Measurements from ENCODE around the gene VTA1.
"Not testable (repeated sequence)": the region's sequence is repeated elsewhere in the genome, so short reads cannot be mapped to it uniquely, and the experiment has no call there.

Gene VTA1

DNA sequence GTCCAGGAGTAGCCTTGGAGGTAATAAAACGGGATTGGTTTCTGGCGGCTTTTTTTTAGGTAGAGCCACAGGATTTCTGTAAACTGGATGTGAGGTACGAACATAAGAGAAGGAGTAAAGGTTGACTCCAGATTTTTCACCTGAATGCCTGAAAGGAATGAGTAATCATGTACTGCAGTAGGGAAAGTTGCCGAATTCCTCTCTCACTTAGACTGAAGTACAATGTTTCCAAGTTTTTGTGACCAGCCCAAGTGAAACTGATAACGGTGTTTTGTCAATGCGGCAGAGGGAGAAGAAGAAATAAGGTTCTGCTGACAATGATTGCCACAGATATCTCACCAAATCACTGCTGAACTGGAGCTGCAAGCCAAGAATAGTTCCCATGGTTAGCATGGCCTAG is 75.0 kb downstream of the VTA1 start:
- in situ Hi-C loops (cut with HindIII; ENCODE audit: low sequenced_read_pairs): no loop called here

DNA sequence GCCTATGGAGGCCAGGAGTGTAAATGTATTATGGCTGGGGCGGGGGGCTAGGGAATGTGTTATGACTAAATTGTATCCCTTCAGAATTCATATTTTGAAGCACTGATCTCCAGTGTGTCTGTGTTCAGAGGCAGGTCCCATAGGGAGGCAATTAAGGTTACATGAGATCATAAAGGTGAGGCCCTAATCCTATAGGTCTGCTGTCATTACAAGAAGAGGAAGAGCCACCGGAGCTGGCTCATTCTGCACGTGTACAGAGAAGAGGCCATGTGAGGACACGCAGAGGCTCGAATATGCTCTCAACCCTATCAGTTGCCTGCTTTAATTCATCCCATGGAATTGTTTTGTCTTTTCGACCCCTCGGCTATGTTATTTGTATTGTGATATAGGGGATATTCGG is 76.9 kb downstream of the VTA1 start:
- in situ Hi-C loops (cut with HindIII; ENCODE audit: low sequenced_read_pairs): no loop called here

DNA sequence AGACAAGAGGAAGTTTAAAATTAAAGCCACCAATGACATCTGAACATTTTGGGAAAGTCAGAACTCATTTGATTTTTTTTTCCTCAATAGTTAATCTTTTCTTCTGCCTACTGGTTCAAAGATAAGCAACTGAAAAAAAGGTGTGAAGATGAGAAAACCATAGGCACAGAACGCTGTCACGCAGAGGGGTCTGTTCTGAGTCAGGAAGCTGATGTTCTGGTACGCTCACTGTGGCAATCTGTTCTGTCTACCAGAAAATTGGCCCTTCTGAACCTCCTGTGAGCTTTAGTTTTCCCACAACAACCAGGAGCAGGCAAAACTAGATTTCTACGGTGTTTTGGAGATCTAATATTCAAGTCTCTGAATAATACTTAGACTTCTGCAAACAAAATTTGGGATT is 78.1 kb downstream of the VTA1 start:
- in situ Hi-C loops (cut with HindIII; ENCODE audit: low sequenced_read_pairs): no loop called here

DNA sequence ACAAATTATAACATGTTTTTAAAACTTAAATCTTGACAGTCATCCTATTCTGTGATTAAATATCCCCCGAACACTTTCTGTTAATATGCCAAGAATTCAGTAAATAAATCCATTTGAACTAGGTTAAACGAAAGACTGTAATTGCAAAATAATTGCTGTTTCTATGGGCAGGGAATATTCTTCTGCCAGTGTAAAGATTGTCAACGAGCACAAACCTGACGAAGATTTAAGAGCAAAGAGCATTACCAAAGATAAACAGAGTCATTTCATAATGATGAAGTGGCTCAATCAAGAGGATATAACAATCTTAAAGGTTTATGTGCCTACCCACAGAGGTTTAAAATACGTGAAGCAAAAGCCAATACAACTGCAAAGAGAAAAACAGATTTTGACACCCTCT is 78.5 kb downstream of the VTA1 start:
- in situ Hi-C loops (cut with HindIII; ENCODE audit: low sequenced_read_pairs): no loop called here

DNA sequence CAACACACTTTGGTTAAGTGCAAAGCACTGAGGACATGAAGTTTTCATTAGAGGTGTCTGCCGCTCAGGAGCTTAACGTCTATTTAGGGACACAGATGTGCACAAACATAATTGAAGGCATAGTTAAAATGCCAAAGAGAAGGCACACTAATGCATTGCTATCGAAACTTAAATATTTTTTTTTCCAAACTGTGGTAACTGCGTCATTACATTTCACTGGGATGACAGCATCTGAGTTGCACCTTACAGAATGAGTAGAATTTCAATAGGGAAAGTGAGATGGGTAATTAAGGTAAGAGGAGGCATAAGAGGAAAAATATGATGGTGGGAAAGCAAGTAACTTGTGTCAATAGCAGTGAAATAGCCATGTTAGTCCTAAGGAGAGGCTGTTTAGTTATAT is 79.7 kb downstream of the VTA1 start:
- in situ Hi-C loops (cut with HindIII; ENCODE audit: low sequenced_read_pairs): no loop called here

DNA sequence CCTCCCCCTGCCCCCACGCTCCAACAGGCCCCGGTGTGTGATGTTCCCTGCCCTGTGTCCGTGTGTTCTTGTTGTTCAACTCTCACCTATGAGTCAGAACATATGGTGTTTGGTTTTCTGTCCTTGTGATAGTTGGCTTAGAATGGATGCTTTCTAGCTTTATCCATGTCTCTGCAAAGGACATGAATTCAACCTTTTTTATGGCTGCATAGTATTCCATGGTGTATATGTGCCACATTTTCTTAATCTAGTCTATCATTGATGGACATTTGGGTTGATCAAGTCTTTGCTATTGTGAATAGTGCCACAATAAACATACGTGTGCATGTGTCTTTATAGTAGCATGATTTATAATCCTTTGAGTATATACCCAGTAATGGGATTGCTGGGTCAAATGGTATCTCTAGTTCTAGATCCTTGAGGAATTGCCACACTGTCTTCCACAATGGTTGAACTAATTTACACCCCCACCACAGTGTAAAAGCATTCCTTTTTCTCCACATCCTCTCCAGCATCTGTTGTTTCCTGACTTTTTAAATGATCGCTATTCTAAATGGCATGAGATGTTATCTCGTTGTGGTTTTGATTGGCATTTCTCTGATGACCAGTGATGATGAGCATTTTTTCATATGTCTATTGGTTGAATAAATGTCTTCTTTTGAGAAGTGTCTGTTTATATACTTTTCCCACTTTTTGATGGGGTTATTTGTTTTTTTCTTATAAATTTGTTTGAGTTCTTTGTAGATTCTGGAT is 82.6 kb downstream of the VTA1 start:
- in situ Hi-C loops (cut with HindIII; ENCODE audit: low sequenced_read_pairs): not testable (repeated sequence)

DNA sequence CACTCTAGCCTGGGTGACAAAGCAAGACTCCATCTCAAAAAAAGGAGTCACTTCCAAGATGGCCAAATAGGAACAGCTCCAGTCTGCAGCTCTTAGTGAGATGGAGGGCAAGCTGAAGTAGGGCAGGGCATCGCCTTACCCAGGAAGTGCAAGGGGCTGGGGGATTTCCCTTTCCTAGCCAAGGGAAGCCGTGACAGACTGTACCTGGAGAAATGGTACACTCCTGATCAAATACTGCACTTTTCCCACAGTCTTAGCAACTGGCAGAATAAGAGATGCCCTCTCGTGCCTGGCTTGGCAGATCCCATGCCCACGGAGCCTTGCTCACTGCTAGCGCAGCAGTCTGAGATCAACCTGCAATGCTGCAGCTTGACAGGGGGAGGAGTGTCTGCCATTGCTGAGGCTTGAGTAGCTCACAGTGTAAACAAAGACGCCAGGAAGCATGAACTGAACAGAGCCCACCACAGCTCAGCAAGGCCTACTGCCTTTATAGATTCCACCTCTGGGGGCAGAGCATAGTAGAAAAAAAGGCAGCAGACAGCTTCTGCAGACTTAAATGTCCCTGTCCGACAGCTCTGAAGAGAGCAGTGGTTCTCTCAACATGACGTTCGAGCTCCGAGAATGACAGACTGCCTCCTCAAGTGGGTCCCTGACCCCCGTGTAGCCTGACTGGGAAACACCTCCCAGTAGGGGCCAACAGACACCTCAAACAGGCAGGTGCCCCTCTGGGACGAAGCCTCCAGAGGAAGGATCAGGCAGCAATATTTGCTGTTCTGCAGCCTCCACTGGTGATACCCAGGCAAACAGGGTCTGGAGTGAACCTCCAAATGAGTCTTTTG is 85.4 kb downstream of the VTA1 start:
- in situ Hi-C loops (cut with HindIII; ENCODE audit: low sequenced_read_pairs): not testable (repeated sequence)

DNA sequence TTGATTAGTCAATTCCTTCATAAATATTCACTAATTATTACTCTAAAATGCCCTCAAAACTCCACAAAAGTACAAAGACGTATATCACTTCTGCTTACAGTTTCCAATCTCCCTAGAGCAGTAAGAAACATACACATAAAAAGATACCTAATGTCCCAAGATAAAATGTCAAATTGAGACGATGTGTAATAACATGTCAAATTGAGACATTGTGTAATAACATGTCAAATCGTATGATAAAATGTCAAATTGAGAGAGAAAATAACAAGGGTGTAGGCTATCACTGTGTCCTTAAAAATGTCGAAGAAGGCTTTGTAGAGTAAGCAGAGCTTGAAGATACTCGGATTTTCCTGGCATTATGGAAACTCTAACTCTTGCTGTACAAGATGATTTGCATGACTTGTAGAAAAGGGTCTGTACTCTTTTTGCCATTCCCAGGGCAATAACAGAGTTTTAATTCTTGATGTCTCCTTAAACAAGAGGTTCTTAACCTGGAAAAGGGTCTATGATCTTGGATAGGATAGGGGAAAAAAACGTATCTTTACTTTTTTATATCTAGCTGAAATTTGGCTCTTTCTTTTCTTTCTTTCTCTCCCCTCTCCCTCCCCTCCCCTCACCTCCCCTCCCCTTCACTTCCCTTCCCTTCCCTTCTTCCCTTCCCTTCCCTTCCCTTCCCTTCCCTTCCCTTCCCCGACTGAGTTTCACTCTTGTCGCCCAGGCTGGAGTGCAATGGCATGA is 87.1 kb downstream of the VTA1 start:
- in situ Hi-C loops (cut with HindIII; ENCODE audit: low sequenced_read_pairs): no loop called here

DNA sequence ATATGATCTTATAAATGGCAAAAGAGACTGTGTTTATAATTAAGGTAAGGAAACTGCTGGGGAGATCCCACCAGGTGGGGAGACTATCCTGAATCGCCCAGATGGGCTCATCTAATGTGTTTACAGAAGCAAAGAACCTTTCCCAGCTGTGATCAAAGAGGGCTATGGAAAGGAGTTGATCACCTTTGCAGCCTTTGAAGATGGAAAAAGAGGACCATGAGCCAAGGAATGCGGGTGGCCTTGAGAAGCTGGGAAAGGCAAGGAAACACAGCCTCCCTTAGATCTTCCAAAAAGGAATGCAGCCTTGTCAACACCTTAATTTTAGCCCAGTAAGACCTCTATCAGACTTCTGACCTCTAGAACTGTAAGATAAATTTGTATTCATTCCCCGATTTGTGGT is 88.2 kb downstream of the VTA1 start:
- in situ Hi-C loops (cut with HindIII; ENCODE audit: low sequenced_read_pairs): no loop called here

DNA sequence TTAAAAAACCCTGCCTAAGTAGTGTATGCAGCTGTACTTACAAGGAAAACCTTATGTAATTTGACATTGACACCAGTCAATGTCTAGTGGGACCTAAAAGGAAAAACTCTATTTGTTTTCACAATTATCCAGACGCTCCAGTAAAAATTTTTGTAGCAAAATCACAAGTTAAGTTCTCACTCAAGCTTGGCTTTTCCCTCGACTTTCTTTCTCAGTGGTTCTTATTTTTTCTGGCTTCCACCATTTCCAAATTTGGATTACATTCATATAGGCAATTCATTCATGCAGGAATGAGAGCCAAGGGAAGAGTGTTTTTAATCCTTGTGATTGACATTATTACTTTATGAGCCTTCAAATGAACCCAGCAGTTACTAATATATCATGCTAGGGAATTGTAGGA is 88.7 kb downstream of the VTA1 start:
- in situ Hi-C loops (cut with HindIII; ENCODE audit: low sequenced_read_pairs): no loop called here

DNA sequence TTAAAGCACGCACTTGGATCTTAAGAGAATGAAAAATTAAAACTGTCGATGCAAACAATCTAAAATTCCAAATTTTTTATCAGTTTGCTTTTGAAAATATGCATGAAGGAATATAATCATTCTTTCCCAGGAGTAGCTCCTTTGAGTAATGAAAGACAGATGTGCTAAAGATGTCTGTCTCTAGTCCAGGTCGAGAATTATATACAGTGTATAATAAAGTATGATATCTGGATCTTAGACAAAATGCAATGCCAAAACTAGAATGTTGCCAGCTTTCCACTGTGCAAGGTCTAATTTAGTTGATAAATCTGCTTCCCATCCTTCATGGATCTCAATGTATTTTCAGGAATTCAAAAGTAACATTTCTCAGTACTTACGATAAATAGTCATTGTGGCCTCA is 89.6 kb downstream of the VTA1 start:
- in situ Hi-C loops (cut with HindIII; ENCODE audit: low sequenced_read_pairs): no loop called here

DNA sequence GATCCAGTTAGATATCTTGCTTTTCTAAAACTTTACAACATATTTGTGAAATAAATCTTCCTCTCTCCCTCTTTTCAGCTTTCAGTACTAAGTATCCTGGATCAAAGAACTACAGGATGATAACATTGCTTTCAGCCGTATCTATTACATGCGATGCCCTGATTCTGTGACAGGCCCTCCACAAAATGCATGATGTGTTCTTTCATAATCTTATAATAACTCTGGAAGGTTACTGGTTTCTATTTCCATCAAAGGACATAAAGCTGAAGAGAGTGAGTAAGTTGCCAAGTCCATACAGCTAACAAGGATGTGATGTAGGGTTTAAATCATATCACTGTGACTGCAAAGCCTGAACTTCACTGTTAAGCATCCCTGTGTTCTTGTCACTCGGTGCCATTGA is 91.8 kb downstream of the VTA1 start:
- in situ Hi-C loops (cut with HindIII; ENCODE audit: low sequenced_read_pairs): no loop called here

DNA sequence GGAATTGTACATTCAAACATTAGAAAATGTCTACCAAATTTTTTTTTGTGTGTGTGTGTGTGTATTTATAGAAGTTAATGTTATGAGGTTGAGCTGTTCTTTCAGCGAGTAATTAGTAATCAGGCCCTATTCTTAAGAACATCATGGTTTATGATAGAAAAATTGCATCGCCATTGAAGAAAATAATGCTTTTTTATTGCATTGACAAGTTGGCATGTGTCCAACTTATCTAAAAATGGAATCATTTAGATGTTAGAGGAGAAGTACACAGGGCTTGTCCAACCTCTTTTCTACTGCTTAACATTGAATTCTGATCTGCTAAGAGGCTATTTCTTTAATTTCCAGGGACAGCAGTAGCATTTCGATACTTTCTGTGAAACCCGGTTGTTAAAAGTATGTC is 93.1 kb downstream of the VTA1 start:
- in situ Hi-C loops (cut with HindIII; ENCODE audit: low sequenced_read_pairs): no loop called here

DNA sequence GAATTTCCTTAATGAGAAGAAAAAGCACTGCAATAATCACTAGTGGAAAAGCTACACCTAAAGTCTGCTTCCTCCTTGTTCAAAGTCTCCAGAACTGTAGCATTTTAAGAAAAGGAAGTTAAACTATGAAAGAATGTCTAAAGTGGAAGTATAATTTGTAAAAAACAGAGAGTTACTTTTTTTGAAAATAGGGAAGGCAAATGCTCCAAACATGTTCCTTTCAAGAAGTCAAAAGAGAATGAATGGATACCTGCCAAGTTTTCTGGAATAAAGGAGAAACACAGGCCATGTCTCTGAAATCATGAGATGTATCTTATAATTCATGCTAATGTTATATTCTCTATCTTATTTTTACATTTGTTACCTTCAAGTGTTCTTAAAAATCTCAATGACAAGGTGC is 94.0 kb downstream of the VTA1 start:
- in situ Hi-C loops (cut with HindIII; ENCODE audit: low sequenced_read_pairs): no loop called here

DNA sequence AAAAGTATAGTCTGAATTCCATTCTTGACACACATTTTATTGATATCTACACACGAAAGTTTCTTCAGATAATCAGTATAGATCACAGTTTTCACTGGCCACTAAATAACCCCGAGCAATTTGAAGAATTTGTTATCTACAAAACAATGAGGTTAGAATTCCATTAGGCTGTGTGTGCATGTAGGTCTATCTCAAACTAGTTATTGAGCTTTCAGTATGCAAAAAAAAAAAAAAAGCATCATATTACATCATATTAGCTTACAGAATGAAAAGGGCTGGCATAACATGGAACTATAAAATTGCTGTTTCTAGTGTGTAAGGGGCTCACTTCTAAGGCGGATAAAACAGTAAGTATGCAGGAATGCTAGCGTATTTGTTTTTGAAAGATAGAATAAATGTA is 95.2 kb downstream of the VTA1 start:
- in situ Hi-C loops (cut with HindIII; ENCODE audit: low sequenced_read_pairs): no loop called here

DNA sequence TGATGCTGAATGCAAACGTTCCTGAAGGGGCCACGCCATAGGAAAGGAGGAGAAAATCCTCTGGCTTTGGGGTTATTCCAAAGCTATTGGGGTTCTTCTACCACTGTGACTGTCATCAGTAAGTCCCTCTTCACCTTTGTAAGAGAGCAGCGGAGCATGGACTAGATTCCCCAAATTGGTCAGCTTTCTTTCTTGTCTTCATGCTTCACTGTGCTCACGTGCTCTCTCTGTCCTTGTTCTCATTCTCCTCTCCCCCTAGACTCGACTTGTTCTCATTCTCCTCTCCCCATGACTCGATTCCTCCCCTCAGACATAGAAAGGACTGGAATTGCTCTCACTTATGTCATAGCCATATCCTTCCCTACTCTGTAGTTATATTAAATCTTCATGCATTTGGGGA is 99.9 kb downstream of the VTA1 start:
- in situ Hi-C loops (cut with HindIII; ENCODE audit: low sequenced_read_pairs): no loop called here

DNA sequence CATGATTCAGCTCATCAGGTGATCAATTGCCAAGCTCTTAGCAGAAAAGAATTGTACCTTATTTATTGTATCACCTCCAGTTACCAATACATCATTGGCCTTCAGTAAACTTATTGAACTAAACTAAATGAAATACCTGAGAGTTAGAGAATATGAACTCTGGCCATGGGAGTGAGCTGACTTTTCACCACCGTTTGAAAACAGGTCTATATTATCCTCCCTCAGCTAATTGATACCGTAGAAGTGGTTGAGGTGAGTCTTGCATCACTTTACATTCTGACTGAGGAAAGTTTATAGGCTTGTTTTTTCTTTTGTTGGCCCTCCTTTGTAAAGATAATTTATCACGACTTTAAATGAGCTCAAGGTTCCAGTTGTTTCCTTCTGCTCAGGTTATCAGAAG is 102.2 kb downstream of the VTA1 start:
- in situ Hi-C loops (cut with HindIII; ENCODE audit: low sequenced_read_pairs): no loop called here

DNA sequence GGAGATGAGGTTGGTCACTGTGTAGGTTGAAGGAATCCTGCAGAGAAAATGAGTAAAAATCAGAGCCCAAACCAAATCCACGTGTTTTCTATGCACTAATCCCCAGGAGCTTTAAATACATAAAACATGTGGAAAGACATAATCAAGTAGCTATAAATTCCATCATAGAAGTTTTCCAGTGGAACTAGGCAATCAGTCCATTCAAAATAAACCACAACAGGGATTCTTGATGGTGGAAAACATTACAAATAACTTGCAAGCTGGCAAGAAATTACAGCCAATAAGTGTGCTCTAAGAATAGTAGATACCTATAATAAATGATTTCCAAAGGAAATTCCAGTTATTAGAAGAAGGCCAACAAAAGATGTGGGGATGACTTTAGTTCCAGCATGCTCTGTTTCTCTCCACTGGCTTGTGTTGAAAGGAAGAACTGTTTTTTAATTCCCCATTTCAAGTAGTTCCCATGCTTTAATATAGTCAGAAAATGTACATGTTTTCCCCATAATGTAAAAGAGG is 104.9 kb downstream of the VTA1 start:
- in situ Hi-C loops (cut with HindIII; ENCODE audit: low sequenced_read_pairs): no loop called here

DNA sequence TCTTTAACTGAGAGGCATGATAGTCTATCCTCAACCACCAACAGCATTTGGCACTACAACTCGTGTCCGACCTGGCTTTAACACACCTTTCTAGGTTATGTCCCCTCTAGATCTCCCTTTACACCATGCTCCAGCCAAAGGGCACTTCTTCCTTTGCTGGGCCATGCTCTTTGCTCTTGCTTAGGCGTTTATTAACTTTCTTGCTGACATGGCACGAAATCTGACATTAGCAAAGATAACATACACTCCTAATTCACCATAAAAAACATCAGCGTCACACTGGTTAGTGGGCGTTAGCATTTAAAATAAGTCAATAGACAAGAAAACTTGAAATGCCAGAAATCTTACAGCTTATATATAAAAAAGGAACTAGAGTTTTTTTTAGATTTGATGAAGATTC is 107.5 kb downstream of the VTA1 start:
- in situ Hi-C loops (cut with HindIII; ENCODE audit: low sequenced_read_pairs): no loop called here

DNA sequence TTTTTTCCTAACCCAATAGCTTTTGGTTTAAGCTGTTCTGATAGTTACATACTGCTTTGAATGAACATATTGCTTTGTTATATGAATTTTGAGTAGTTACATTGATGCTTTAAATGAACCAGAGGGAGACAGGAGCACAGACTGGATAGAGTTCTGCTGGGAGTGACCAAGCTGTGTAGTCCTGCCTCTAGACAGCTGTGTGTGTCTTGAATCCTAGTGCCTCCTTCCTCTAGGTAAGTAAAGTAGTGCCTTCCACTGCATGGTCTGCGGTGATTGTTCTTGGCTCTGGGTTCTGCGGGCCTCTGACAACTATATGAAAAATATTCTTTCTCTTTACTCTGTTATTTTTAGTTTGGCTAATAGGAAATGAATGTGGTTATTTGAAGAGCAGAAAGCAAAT is 108.7 kb downstream of the VTA1 start:
- in situ Hi-C loops (cut with HindIII; ENCODE audit: low sequenced_read_pairs): no loop called here

DNA sequence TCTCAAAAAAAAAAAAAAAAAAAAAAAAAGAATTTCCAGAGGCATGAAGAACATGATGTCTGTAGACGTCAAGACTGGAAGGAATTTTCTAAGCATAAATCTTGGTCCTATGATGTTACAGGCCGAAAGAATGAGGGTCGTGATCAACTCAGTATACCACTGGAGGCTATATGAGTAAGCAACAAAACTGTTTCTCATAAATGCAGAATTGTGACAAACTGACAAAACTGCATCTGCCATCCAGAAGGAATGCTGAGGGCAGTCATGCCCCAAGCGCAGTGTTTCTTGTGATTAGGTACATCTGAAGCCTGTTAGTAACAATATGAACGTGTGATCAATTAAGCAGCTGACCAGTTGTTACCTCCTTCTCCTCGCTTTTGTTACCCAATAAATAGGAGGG is 111.2 kb downstream of the VTA1 start:
- in situ Hi-C loops (cut with HindIII; ENCODE audit: low sequenced_read_pairs): no loop called here

DNA sequence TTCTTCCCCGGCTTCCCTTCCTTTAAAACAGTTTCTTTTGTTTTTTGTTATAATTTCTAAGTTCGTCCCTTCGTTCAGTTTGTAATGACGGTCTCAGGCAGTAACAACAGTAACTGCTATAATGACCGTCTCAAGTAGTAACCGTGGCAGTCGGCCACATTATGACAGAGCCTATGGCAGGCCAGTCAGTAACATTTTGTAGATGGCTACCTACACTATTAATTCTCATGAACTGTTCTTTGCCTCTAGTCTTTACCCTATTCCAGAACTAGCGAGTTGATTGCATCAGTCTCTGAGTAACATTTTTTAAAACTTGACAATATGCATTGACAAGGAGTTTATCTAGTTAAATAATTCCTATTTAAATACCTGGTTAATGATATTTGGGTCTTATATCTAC is 111.7 kb downstream of the VTA1 start:
- in situ Hi-C loops (cut with HindIII; ENCODE audit: low sequenced_read_pairs): no loop called here
